Stimulated activated CD8-positive, alpha-beta memory T cell treated with anti-CD3 and anti-CD28 coated beads, Interleukin-12 subunit alpha, Interleukin-12 subunit beta, amount 100 ng/mL, for 1 hour (primary cell): ENCODE data around the gene CAMK4.

Experiments
- DNase-seq: peaks from one replicate; pipeline ENCODE4 v3.0.0-alpha.2; 2020; ENCODE audit warnings: low read depth

Gene CAMK4

DNA sequence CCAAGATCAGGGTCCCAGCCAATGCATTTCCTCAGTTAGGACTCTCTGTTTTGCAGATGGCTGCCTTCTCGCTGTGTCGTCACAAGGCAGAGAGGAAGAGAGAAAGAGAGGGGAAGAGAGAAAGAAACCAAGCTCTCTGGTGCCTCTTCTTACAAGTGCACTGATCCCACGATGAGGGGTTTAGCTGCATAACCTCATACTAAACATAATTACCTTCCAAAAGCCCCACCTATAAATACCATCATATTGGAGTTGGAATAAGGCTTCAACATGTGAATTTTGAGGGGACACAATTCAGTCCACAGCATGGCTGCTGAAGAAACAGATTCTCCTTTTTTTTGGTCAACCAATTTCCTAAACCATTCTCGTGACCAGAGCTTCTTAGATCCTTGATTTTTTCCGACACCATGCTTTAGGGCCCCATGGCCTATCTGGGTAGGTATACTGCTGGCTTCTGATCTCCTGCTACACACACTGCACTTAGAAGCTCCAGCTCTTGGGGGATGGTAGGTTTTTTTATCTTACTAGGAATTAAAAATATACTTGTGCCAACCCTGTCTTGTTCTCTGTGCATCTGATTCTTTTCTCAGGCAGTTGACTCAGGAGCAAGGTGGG lies 5.1 kb downstream of the CAMK4 start:
- no peak for DNase-seq

GRCh38 chr5:111229871-111230810 lies 6.0 kb downstream of the CAMK4 start:
- no peak for DNase-seq

GRCh38 chr5:111231119-111231518 lies 6.9 kb downstream of the CAMK4 start:
- DNase-seq, result no peak

- DNase-seq, result no peak
These were observed 8.3 kb downstream of the CAMK4 start for GRCh38 chr5:111232311-111233051.

- no peak for DNase-seq
These were observed 8.8 kb downstream of the CAMK4 start for GRCh38 chr5:111233052-111233374.

DNA sequence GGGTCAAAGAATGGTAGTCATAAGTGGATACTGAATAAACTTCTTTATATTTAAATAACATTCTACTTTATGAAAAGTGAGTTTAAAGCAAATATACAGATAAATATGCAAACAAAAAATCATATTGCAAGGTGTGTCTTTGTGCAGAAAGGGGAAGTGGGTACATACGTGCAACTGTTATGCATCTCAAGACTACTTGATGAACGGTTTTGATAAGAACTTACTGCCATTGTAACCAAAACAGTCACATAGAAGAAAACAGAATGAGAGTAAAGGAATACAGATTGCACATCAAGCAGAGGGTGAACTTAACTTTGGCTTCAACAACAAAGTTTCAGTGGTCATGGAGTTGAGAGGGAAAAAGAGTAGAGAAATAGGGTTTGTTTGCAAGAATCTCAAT lies 9.9 kb downstream of the CAMK4 start:
- no peak for DNase-seq

- DNase-seq, result no peak
These were observed 11.5 kb downstream of the CAMK4 start for GRCh38 chr5:111235635-111236034.

DNA sequence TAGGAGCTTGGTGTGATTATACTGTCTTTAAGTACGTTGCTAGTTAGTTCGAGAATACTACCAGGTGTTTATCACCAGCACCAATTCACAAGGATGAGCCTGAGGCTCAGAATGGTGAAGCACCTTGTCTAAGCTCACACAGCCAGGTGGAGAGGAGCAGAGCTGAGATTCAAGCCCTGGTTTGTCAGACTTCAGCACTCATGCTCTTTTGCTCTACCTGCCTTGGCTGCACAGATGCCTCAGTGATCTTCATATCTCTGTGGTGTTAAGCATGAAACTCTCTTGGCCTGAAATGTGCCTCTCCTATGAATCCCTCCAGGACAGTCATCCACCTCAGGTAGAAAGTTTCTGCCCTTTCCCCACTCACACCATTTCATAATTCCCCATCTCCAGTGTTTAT lies 12.2 kb downstream of the CAMK4 start:
- no peak for DNase-seq

DNA sequence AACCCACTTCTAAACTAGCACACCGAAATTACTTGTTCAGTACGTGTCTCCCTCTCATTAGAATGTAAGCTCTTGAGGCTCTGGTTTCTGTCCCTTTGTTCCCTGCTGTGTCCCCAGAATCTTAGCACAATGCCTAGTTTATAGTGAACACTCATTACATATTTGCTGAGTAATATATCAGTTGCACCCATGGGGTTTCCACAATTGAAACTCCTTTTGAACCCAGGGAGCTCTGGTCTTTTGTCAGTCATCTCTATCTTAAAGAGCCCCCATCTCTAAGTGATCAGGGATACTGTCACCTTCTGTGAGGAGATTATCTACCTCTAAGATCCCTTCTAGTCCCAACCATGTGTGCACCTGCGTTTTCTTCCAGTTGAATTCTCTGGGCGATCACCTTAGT lies 12.8 kb downstream of the CAMK4 start:
- no peak for DNase-seq

DNA sequence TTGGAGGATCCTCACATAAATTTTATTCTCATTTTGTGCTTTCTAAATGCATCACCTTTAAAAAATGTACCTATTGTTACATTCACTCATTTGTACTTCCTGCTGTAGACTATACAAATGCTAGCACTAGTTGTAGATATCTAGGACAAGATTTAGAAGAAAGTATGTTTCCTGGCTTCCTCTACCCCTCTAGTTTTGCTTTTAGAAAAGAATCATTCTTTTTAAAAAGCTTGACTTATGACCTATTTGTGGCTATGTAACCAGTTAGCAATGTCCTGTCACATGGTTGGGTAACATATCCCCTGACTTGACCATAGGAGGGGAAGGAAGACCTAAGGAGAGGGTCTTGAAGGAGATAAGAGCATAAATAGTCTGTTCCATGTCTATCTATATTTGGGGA lies 13.3 kb downstream of the CAMK4 start:
- no peak for DNase-seq

GRCh38 chr5:111238431-111239225 lies 14.4 kb downstream of the CAMK4 start:
- no peak for DNase-seq

- DNase-seq, result no peak
These were observed 17.5 kb downstream of the CAMK4 start for GRCh38 chr5:111241696-111242095.

- no peak for DNase-seq
These were observed 18.4 kb downstream of the CAMK4 start for GRCh38 chr5:111242606-111243005.

DNA sequence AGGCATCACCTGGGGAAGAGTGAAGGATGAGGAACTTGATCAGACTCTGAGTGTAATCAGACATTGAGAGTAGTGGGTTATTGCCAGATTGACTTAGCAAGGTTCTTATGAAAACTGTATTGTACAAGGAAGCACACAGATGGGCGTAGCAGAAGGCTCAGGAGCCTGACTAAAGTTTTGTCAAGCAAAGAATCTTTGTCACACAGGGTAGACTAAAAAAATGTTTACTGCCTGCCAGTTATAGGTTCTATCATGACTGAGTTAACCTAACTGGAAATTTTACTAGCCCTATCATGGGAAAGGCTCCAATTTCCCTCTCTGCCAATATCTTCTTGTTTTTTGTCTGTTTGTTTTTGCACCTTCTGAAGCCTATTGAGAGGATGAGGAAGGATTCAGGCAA lies 19.1 kb downstream of the CAMK4 start:
- DNase-seq, result no peak

DNA sequence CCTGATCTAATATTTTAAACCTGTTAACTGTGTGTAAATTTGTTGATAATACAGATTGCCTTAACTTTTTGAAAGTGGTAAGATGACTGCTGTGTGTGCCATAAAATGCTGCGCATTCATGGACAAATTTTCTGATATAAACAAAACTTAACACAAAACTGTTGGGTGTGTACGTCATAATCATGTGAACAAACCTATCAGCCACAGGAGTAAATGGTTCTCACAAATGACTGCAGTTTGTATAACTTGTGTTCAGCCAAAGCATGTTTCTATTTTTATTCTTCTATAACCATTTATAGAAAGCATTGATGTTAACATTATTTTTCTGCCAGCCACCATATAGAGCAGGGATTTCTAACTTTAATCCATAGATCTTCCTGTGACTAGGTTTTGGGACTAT lies 21.5 kb downstream of the CAMK4 start:
- DNase-seq, result no peak

- DNase-seq, result no peak
These were observed 22.3 kb downstream of the CAMK4 start for GRCh38 chr5:111246459-111246858.

DNA sequence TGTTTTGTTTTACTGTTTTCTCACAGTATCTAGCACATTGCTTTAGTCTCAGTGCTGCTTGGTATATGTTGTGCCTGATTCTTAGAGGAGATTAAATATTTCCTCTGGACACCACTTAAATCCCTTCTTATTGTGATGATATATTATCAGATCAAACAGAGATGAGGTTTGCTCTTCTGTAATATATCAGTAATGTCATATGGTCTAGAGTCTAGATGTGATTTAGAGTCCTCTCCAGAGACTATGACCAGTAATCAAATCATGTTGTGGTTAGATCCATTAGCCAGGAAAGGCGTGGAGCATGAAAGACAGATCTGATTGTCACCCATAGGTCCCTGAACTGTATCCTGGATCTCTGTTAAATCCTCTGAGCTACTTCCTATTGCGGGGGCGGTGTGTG lies 24.4 kb downstream of the CAMK4 start:
- DNase-seq, result no peak

- no peak for DNase-seq
These were observed 27.7 kb downstream of the CAMK4 start for GRCh38 chr5:111251921-111252320.

DNA sequence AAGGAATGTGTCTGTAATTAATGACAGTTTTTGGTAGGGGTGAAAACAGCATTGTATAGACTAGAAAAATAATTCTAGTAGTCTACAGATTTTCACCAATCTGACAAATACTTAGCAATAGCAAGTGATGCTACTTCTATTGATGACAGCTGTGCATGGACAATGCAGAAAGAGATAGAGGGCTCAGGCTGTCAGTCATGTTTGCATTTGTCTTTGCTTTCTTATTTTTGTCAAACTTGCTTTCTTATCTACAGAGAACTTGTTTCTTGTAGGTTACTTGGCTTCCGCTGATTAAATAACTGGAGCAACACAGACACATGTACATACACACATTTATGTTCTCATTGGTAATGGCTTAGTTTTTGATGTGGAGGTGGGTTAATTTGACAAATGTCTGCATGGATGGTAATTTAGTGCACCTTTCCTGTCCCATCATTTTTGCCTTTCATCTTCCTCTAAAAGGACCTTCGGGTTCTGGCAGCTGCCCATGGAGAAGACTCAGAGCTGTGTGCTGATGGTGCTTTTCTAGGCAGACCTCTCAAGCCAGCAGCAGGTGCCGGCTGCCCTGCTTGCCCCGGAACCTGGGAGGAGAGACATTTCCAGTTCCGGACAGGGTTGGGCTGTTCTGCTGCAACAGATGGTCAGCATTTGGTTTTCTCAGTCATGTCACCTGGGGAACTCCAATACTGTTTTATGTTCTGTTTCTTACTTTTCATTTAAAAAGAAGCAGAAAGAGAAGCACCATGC lies 28.8 kb downstream of the CAMK4 start:
- no peak for DNase-seq

DNA sequence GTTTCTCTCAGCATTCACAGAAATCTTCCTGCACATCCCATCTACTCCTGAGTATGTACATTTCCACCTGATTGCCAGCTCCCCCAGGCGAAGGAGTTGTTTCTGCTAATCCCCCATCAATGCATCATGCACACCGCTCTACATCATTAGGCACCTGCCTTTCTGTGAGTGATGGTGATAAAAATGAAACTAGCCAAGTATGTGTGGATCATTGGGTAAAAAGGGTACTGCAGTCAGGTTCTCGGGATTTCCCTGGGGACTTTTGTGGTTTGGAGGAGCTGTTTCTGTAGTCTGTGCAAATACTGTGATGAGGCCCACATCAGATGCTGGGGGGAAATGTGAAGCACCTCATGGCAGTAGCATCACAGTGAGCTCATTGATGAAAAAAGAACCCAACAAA lies 30.4 kb downstream of the CAMK4 start:
- no peak for DNase-seq

DNA sequence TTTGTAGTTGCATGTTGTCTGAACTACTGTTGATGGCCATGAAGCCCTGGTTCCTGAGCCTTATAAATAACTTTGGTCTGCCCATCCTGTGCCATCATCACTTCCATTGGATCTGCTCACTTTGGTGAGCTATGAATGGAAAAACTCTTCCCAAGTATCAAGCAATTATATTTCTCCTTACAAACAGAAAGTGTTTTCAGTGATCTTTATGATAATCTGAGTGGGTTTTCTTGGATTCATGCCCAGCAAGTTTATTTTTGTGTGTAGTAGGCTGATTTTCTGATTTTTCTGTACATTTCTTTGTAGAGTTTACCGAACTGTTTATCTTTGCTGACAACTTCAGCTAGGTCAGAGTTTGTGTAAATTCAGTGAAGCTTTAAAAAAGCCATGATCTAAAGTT lies 31.0 kb downstream of the CAMK4 start:
- DNase-seq, result no peak

GRCh38 chr5:111256128-111256527 lies 31.9 kb downstream of the CAMK4 start:
- no peak for DNase-seq
